HepG2 (cell line): Measurements from ENCODE around the gene DCHS2. TPM values are rescaled to one million over a fixed set of nuclear protein-coding genes. Genes with fewer than 3 reads are reported as not detected.

Experiments used
- BORCS8-MEF2B ChIP-seq: sonication (generic); formaldehyde crosslinking; IDR thresholded peaks from 2 replicates; pipeline ENCODE4 v1.8.0; 2022; ENCODE audit warnings: mild to moderate bottlenecking, missing genetic modification reagents
- DNMT3B ChIP-seq: conservative IDR thresholded peaks from 2 replicates; pipeline ENCODE4 v1.6.1; 2016; ENCODE audit warnings: missing biosample characterization, control low read depth
- ELF1 ChIP-seq: sonication (generic); formaldehyde crosslinking; IDR thresholded peaks from 2 replicates; pipeline ENCODE4 v1.4.0; 2020; ENCODE audit warnings: missing genetic modification reagents
- FOXO1 ChIP-seq: sonication (generic); formaldehyde crosslinking; IDR thresholded peaks from 2 replicates; pipeline ENCODE4 v1.4.0; 2020; ENCODE audit warnings: missing genetic modification reagents
- IRX3 ChIP-seq: sonication (generic); formaldehyde crosslinking; IDR thresholded peaks from 2 replicates; pipeline ENCODE4 v1.8.1; 2023; ENCODE audit warnings: mild to moderate bottlenecking, low read depth, missing genetic modification reagents, borderline replicate concordance
- KLF16 ChIP-seq, 2 experiments: sonication (generic) in 1 of 2; formaldehyde crosslinking in 1 of 2; IDR thresholded peaks; 2 replicates each; pipeline versions ENCODE4 v1.6.1 to v1.8.0; 2016 to 2023; ENCODE audit warnings: missing genetic modification reagents in 2 of 2, missing compliant biosample characterization in 1 of 2
- SIX1 ChIP-seq: sonication (generic); formaldehyde crosslinking; IDR thresholded peaks from 2 replicates; pipeline ENCODE4 v1.4.0; 2020; ENCODE audit warnings: missing genetic modification reagents, borderline replicate concordance
- SMARCC2 ChIP-seq: fragments of 450-650 bp; IDR thresholded peaks from 2 replicates; pipeline ENCODE4 v1.6.1; 2017; ENCODE audit warnings: antibody characterized with exemption, mild to moderate bottlenecking
- TARDBP ChIP-seq: sonication (generic); formaldehyde crosslinking; IDR thresholded peaks from 2 replicates; pipeline ENCODE4 v1.8.0; 2022; ENCODE audit warnings: mild to moderate bottlenecking, missing genetic modification reagents
- ZNF260 ChIP-seq: sonication (generic); formaldehyde crosslinking; IDR thresholded peaks from 2 replicates; pipeline ENCODE4 v1.4.0; 2020; ENCODE audit warnings: missing genetic modification reagents, low read depth, mild to moderate bottlenecking, borderline replicate concordance
- ZNF263 ChIP-seq: sonication (generic); formaldehyde crosslinking; IDR thresholded peaks from 2 replicates; pipeline ENCODE4 v1.4.0; 2020; ENCODE audit warnings: missing genetic modification reagents
- ZNF382 ChIP-seq: sonication (generic); formaldehyde crosslinking; IDR thresholded peaks from 2 replicates; pipeline ENCODE4 v1.5.0; 2020; ENCODE audit warnings: missing genetic modification reagents, mild to moderate bottlenecking, borderline replicate concordance
- ZNF543 ChIP-seq: sonication (generic); formaldehyde crosslinking; IDR thresholded peaks from 2 replicates; pipeline ENCODE4 v1.4.0; 2020; ENCODE audit warnings: mild to moderate bottlenecking, missing genetic modification reagents
- ZNF564 ChIP-seq: sonication (generic); formaldehyde crosslinking; IDR thresholded peaks from 2 replicates; pipeline ENCODE4 v1.8.1; 2023; ENCODE audit warnings: mild to moderate bottlenecking, missing genetic modification reagents
- ZNF670 ChIP-seq: sonication (generic); formaldehyde crosslinking; IDR thresholded peaks from 2 replicates; pipeline ENCODE4 v1.8.0; 2022; ENCODE audit warnings: mild to moderate bottlenecking, missing genetic modification reagents, borderline replicate concordance
- ZNF781 ChIP-seq: sonication (generic); formaldehyde crosslinking; IDR thresholded peaks from 2 replicates; pipeline ENCODE4 v1.5.1; 2020; ENCODE audit warnings: borderline replicate concordance, mild to moderate bottlenecking, missing genetic modification reagents; ENCODE audit errors: not compliant biosample characterization
- polyA plus RNA-seq, 8 experiments: library from polyadenylated mRNA; depleted of rRNA in 3 of 8; stranded (reverse) in 7 of 8; unstranded in 1 of 8; fragments of >200 nt; fragmentation: Illumina TruSeq in 4 of 8; extraction: Trizol in 4 of 8; gene quantifications; 2 replicates each; pipeline versions ENCODE4 v1.2.1 to v1.2.3, GENCODE V29; 2011 to 2016; ENCODE audit warnings: low read depth in 4 of 8, missing spikeins in 1 of 8, mixed read lengths in 1 of 8; ENCODE audit not compliant: insufficient read depth in 1 of 8
- total RNA-seq, 5 experiments: library from RNA; depleted of rRNA; stranded (reverse); fragments of >200 nt; fragmentation: Illumina TruSeq; extraction: Trizol; gene quantifications; 2 replicates each; pipeline ENCODE4 v1.2.3, GENCODE V29; 2016; ENCODE audit warnings: low read depth in 1 of 5
- TF ChIP-seq, protein P1 (sequence below): sonication (generic); formaldehyde crosslinking; IDR thresholded peaks from 2 replicates; pipeline ENCODE4 v1.4.0; 2020; ENCODE audit warnings: missing genetic modification reagents, borderline replicate concordance
- TF ChIP-seq, protein P2 (sequence below): sonication (generic); formaldehyde crosslinking; IDR thresholded peaks from 2 replicates; pipeline ENCODE4 v1.4.0; 2020; ENCODE audit warnings: missing genetic modification reagents
- TF ChIP-seq, protein P3 (sequence below): sonication (generic); formaldehyde crosslinking; IDR thresholded peaks from 2 replicates; pipeline ENCODE4 v1.4.0; 2020; ENCODE audit warnings: missing genetic modification reagents, mild to moderate bottlenecking, borderline replicate concordance
- TF ChIP-seq, protein P4 (sequence below): IDR thresholded peaks from 2 replicates; pipeline ENCODE4 v1.6.1; 2016; ENCODE audit warnings: missing genetic modification reagents, missing compliant biosample characterization
- TF ChIP-seq, protein P5 (sequence below): sonication (generic); formaldehyde crosslinking; IDR thresholded peaks from 2 replicates; pipeline ENCODE4 v1.4.0; 2020; ENCODE audit warnings: missing genetic modification reagents

Gene DCHS2
- total and polyA plus RNA-seq, 2 of the 13 experiments (the other 11 are each of a cell fraction or from before 2014, with no cell fraction given): 0.03 TPM; not detected in 1

DNA sequence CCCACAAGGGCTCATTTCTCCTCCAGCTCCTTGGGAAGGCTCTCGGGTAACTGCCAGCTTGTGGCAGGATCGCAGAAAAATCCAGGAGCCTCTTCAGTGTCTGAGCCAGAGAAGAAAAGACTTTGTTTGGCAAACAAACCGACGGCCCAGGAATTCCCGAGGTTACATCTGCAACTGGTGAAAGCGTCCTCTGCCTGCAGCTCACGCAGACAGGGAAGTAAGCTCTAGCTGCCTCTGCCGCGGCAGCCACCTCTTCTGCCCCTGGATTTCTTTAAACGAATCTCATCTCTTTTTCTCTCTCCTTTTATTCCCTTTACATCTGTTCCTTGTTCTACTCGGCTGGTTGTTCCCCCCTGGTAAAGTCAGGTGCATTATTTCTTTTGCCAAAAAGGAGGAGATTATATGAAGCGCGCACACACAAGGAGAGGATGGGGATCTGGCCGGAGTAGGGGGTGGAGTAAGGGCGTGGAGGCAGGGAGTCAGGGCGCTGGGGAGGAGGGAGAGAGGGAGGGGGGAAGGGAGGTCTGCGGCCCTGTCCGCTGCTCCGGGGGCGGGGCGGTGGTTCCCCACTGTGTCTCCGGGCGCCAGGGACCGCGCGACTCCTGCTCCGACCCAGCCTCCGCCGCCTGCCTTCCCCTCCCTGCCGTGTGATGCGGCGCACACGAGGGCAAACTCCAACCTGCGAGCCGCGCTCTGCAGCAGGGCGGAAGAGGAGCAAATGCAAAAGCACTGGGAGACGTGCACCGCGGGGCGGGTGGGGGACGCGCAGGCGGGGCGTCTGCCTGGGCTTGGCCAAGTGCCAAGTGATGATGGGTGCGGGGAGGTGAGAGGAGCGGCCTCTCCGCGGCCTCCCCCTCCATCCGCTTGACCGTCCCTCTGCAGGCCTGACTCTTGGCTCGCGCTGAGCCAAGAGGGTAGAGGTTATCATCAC, at the start of gene DCHS2 (continued):
- TF ChIP-seq, protein P1, sequence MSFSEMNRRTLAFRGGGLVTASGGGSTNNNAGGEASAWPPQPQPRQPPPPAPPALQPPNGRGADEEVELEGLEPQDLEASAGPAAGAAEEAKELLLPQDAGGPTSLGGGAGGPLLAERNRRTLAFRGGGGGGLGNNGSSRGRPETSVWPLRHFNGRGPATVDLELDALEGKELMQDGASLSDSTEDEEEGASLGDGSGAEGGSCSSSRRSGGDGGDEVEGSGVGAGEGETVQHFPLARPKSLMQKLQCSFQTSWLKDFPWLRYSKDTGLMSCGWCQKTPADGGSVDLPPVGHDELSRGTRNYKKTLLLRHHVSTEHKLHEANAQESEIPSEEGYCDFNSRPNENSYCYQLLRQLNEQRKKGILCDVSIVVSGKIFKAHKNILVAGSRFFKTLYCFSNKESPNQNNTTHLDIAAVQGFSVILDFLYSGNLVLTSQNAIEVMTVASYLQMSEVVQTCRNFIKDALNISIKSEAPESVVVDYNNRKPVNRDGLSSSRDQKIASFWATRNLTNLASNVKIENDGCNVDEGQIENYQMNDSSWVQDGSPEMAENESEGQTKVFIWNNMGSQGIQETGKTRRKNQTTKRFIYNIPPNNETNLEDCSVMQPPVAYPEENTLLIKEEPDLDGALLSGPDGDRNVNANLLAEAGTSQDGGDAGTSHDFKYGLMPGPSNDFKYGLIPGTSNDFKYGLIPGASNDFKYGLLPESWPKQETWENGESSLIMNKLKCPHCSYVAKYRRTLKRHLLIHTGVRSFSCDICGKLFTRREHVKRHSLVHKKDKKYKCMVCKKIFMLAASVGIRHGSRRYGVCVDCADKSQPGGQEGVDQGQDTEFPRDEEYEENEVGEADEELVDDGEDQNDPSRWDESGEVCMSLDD (CRISPR knock-in tag): no peak
- TF ChIP-seq SIX1 (CRISPR knock-in tag): no peak
- TF ChIP-seq ZNF564 (CRISPR knock-in tag): 0 out of 2 replicates have a peak, but pooled peaks have one; percentile 50
- TF ChIP-seq, protein P2, sequence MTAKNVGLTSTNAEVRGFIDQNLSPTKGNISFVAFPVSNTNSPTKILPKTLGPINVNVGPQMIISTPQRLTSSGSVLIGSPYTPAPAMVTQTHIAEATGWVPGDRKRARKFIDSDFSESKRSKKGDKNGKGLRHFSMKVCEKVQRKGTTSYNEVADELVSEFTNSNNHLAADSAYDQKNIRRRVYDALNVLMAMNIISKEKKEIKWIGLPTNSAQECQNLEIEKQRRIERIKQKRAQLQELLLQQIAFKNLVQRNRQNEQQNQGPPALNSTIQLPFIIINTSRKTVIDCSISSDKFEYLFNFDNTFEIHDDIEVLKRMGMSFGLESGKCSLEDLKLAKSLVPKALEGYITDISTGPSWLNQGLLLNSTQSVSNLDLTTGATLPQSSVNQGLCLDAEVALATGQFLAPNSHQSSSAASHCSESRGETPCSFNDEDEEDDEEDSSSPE (CRISPR knock-in tag): peak; percentile 45; the same call in 1 of the 2 replicates
- TF ChIP-seq ZNF260 (CRISPR knock-in tag): no peak
- TF ChIP-seq, protein P3, sequence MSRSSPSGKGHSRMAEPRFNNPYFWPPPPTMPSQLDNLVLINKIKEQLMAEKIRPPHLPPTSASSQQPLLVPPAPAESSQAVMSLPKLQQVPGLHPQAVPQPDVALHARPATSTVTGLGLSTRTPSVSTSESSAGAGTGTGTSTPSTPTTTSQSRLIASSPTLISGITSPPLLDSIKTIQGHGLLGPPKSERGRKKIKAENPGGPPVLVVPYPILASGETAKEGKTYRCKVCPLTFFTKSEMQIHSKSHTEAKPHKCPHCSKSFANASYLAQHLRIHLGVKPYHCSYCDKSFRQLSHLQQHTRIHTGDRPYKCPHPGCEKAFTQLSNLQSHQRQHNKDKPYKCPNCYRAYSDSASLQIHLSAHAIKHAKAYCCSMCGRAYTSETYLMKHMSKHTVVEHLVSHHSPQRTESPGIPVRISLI (CRISPR knock-in tag): no peak
- TF ChIP-seq, protein P4, sequence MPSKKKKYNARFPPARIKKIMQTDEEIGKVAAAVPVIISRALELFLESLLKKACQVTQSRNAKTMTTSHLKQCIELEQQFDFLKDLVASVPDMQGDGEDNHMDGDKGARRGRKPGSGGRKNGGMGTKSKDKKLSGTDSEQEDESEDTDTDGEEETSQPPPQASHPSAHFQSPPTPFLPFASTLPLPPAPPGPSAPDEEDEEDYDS: 0 out of 2 replicates have a peak, but pooled peaks have one; percentile 26
- TF ChIP-seq BORCS8-MEF2B: peak; percentile 66; the same call in 1 of the 2 replicates
- no peak for TF ChIP-seq SMARCC2
- no peak for TF ChIP-seq IRX3 (CRISPR knock-in tag)
- TF ChIP-seq ZNF382 (CRISPR knock-in tag): no peak
- TF ChIP-seq, protein P5, sequence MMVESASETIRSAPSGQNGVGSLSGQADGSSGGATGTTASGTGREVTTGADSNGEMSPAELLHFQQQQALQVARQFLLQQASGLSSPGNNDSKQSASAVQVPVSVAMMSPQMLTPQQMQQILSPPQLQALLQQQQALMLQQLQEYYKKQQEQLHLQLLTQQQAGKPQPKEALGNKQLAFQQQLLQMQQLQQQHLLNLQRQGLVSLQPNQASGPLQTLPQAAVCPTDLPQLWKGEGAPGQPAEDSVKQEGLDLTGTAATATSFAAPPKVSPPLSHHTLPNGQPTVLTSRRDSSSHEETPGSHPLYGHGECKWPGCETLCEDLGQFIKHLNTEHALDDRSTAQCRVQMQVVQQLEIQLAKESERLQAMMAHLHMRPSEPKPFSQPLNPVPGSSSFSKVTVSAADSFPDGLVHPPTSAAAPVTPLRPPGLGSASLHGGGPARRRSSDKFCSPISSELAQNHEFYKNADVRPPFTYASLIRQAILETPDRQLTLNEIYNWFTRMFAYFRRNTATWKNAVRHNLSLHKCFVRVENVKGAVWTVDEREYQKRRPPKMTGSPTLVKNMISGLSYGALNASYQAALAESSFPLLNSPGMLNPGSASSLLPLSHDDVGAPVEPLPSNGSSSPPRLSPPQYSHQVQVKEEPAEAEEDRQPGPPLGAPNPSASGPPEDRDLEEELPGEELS: peak; percentile 36; the same call in 1 of the 2 replicates
- TF ChIP-seq ZNF543: no peak
- TF ChIP-seq ZNF781 (CRISPR knock-in tag): no peak
- no peak for TF ChIP-seq DNMT3B (CRISPR knock-in tag)
- no peak for TF ChIP-seq FOXO1 (CRISPR knock-in tag)
- peak; percentile 61; the same call in 1 of the 2 replicates for TF ChIP-seq TARDBP (CRISPR knock-in tag)
- no peak for TF ChIP-seq KLF16 (CRISPR knock-in tag; IDR thresholded peaks at IDR 0.05)
- TF ChIP-seq ELF1 (CRISPR knock-in tag): peak; percentile 51
- 0 out of 2 replicates have a peak, but pooled peaks have one; percentile 35 for TF ChIP-seq ZNF263 (CRISPR knock-in tag)
- no peak for TF ChIP-seq ZNF670 (CRISPR knock-in tag)
